Measurements from ENCODE around the gene EIF4G1. TPM values are rescaled to one million over a fixed set of nuclear protein-coding genes. Genes with fewer than 3 reads are reported as not detected.

EIF4G1 gene
- total and polyA plus RNA-seq, 2 of the 8 experiments (the other 6 are each of a cell fraction or from before 2014, with no cell fraction given): 318 to 473 TPM

DNA sequence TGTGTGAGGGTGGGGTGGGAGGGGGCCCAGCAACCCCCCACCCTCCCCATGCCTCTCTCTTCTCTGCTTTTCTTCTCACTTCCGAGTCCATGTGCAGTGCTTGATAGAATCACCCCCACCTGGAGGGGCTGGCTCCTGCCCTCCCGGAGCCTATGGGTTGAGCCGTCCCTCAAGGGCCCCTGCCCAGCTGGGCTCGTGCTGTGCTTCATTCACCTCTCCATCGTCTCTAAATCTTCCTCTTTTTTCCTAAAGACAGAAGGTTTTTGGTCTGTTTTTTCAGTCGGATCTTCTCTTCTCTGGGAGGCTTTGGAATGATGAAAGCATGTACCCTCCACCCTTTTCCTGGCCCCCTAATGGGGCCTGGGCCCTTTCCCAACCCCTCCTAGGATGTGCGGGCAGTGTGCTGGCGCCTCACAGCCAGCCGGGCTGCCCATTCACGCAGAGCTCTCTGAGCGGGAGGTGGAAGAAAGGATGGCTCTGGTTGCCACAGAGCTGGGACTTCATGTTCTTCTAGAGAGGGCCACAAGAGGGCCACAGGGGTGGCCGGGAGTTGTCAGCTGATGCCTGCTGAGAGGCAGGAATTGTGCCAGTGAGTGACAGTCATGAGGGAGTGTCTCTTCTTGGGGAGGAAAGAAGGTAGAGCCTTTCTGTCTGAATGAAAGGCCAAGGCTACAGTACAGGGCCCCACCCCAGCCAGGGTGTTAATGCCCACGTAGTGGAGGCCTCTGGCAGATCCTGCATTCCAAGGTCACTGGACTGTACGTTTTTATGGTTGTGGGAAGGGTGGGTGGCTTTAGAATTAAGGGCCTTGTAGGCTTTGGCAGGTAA is 31.1 kb downstream of the EIF4G1 start (continued):
- TF ChIP-seq USF2 (IDR thresholded peaks at IDR 0.05; ENCODE audit: low read length) (peak; percentile 53; the same call in 1 of the 2 replicates), KDM5A (IDR thresholded peaks at IDR 0.05; ENCODE audit: low read length) (no peak), GABPA (IDR thresholded peaks at IDR 0.05; ENCODE audit: borderline replicate concordance, insufficient read depth, low read length) (no peak), TAF7 (optimal IDR thresholded peaks at IDR 0.05; ENCODE audit: borderline replicate concordance, low read depth, low read length) (no peak), SRF (IDR thresholded peaks at IDR 0.05; ENCODE audit: low read depth, low read length) (no peak)
- TF ChIP-seq, protein P1, sequence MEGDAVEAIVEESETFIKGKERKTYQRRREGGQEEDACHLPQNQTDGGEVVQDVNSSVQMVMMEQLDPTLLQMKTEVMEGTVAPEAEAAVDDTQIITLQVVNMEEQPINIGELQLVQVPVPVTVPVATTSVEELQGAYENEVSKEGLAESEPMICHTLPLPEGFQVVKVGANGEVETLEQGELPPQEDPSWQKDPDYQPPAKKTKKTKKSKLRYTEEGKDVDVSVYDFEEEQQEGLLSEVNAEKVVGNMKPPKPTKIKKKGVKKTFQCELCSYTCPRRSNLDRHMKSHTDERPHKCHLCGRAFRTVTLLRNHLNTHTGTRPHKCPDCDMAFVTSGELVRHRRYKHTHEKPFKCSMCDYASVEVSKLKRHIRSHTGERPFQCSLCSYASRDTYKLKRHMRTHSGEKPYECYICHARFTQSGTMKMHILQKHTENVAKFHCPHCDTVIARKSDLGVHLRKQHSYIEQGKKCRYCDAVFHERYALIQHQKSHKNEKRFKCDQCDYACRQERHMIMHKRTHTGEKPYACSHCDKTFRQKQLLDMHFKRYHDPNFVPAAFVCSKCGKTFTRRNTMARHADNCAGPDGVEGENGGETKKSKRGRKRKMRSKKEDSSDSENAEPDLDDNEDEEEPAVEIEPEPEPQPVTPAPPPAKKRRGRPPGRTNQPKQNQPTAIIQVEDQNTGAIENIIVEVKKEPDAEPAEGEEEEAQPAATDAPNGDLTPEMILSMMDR (IDR thresholded peaks at IDR 0.05; ENCODE audit: control extremely low read depth in 1 of 3, insufficient read depth in 1 of 3, low read depth in 1 of 3, low read length in 3 of 3): peak in 2 of 3 experiments; percentile 63 to 78; a peak in 3 of 4 replicates

Data from H1 (cell line).